Glomerular endothelial cell (primary cell): ENCODE results near the gene DEK. TPM values are rescaled to one million over a fixed set of nuclear protein-coding genes. Genes with fewer than 3 reads are reported as not detected.
"Not testable (repeated sequence)": the region's sequence is repeated elsewhere in the genome, so short reads cannot be mapped to it uniquely, and the experiment has no call there.

Experiments used
- DNase-seq: peaks from one replicate; pipeline ENCODE4 v3.0.0-alpha.2; 2011; ENCODE audit warnings: low read depth, low spot score; ENCODE audit errors: extremely low read depth
- total RNA-seq: library from RNA; depleted of rRNA; stranded (reverse); fragments of >200 nt; gene quantifications from 2 replicates; pipeline ENCODE4 v1.2.3, GENCODE V29; 2015

DEK gene
- total RNA-seq, 1 donor from 2014 or later, result 78.8 TPM

DNA sequence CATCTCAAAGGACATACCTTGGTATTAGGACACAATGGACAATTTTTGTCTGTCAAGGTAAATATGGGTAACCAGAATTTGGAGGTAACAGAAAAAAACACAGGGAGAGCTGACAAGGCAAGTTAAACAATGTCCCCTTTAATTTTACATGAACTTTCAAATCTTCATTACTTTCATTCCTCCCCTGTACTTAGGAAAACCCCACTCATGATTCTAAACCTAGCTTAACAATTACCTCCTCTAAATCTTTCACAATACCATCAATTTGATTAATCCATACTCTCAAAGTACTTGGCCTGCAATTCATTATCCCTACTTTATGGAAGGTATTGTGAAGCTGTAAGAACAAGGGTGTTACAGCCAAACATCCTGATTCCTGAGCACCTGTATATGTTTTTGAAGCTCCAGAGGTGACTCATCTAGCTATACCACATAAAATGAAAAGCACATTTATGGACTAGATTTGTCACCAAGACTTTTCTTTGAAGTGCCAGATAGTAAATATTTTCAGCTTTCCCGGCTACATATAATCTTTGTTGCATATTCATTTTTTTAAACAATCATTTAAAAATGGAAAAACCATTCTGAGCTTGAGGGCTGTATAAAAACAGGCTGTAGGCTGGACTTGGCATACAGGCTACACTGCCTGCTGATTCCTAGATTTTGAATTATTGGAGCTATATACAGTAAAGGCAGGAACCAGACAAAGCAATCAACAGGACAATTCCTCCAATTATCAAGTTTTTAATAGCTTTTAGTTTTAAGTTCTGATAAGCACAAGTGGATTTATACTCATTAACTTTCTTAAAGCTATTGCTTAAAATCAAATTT is 22.9 kb downstream of the DEK start:
- no peak for DNase-seq

DNA sequence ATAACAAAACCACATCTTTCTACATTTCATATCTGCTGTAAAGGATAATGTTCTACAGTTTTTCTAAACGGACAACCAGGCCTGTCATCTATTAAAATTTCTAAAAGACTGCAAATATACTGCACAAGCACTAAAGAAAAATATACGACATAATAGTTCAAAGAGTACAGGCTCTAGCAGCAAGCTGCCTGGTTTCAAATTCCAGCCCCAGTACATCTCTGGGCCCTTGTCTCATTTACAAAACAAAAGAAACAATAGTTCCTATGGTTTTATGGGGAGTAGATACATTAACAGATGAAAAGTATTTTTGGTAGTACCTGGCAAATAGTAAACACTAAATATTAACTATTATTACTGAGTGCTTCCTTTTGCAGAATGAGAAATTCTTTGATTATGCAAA is 24.1 kb downstream of the DEK start:
- no peak for DNase-seq

DNA sequence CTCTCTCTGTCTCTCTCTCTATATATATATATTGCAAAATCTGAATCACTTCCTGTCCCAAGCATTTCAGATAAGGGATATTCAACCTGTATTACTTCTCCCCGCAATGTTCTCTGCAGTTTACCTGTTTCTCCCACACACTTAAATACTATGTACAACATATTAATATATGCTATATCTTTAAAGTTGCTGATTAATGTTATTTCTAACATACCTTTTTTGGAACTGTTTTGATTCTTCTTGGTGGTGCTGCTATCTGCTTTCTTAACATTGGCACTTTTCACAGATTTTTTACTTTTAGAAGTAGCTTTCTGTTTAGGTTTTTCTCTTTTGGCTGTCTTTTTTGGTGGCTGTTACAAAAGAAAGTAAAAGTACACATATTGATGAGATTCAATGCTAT is 27.2 kb downstream of the DEK start:
- no peak for DNase-seq

DNA sequence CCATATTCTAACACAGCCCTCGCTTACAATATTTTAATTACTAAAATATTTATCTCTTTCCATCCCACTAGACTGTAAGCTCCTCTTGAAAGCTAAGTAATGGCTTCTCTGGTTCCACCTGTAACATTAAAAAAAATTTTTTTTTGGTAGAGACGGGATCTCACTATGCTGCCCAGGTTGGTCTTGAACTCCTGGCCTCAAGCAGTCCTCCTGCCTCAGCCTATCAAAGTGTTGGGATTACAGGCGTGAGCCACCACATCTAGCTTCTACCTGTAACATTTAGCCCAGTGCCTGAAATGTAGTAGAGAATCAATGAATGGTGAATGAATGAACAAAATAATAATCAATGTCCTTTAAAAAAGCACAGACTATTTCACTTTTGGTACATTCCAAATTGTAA is 28.8 kb downstream of the DEK start:
- DNase-seq, result no peak

- DNase-seq, result no peak
Observed at GRCh38 chr6:18234564-18234963, 29.8 kb downstream of the DEK start.

DNA sequence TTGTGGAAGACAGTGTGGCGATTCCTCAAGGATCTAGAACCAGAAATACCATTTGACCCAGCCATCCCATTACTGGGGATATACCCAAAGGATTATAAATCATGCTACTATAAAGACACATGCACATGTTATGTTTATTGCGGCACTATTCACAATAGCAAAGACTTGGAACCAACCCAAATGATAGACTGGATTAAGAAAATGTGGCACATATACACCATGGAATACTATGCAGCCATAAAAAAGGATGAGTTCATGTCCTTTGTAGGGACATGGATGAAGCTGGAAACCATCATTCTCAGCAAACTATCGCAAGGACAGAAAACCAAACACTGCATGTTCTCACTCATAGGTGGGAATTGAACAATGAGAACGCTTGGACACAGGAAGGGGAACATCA is 30.6 kb downstream of the DEK start:
- DNase-seq, result not testable (repeated sequence)

GRCh38 chr6:18231856-18232255 is 32.5 kb downstream of the DEK start:
- not testable (repeated sequence) for DNase-seq

GRCh38 chr6:18228590-18228989 is 35.7 kb downstream of the DEK start:
- DNase-seq, result not testable (repeated sequence)

- not testable (repeated sequence) for DNase-seq
Observed at GRCh38 chr6:18227166-18227565, 37.2 kb downstream of the DEK start.

DNA sequence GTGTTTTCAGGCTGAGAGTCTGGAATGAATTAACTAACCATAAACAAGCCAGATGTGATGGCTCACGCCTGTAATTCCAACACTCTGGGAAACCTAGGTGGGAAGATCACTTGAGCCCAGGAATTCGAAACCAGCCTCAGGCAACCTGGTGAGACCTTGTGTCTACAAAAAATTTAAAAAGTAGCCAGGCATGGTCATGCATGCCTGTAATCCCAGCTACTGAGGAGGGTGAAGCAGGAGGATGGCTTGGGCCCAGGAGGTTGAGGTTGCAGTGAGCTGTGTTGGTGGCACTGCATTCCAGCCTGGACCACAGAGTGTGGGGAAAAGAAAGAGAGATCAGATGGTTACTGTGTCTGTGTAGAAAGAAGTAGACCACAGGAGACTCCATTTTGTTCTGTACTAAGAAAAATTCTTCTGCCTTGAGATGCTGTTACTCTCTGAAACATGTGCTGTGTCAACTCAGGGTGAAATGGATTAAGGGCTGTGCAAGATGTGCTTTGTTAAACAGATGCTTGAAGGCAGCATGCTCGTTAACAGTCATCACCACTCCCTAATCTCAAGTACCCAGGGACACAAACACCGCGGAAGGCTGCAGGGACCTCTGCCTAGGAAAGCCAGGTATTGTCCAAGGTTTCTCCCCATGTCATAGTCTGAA is 37.8 kb downstream of the DEK start:
- not testable (repeated sequence) for DNase-seq

DNA sequence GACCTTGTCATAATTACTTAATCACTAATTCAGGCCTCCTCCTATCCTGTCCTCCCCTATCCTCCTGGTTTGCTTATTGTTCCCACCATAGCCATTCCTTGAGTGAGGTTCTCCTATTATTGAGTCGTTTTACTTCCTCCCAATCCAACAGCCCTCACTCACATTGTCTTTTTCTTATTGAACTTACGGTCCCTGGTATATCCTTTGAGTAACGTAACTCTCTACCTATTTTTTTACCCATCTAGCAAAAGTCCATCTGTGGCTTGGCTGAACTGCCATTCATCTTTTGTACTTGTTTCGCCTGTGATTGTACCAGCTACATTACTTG is 43.1 kb downstream of the DEK start:
- no peak for DNase-seq

DNA sequence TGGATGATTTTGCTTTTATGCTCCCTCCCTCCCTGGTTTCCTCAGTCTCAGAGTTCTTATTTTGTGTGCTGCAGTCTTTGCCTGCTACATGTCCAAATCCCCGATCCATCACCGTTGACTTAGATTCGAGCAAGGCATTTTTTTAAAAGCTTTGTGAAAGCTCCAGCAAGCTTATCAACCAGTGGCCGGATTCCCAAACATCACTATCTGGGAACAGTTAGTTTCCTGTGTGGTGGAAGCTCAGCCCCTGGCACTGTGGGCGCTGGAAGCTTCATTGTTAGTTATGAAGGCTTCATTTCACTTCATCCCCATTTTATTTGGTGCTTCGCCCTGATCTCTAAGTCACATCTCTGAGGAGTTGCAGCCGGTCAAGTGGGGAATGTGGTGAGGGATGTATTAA is 44.7 kb downstream of the DEK start:
- DNase-seq, result no peak

GRCh38 chr6:18218233-18218632 is 46.1 kb downstream of the DEK start:
- no peak for DNase-seq

DNA sequence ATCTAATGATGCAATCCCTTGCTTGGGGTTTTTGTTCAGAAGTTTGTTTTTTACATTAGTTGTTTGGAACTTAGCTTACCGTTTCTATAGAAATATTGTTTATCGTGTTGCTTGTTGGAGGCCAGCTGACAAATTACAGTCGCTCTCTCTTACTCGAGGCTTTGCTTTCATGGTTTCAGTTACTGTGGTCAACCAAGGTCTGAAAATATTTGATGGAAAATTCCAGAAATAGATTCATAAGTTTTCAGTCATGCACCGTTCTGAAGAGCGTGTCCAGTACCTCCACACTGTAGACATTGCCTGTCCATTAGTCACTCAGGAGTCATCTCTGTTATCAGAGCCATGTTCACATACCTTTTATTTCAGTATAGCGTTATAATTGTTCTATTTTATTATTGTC is 47.9 kb downstream of the DEK start:
- no peak for DNase-seq

GRCh38 chr6:18215436-18215835 is 48.9 kb downstream of the DEK start:
- DNase-seq, result no peak

DNA sequence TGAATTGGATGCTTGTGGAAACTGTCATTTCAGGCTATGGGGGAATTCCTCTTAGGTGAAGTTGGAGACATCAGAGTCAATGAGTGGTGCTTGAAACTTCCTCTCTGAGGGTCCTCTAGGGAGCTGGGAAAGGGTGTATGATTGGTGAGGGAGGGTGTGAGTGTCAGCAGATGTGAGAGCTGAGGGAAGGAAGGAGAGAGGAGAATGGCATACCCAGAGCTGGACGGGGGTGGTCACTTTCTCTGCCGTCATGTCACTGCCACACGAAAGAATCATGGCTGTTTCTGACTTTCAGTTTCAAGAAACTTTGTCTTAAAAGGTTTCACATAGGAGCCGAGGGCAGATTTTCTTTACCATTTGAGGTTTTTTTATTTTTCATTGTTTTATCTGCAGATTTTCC is 50.3 kb downstream of the DEK start:
- DNase-seq, result no peak

DNA sequence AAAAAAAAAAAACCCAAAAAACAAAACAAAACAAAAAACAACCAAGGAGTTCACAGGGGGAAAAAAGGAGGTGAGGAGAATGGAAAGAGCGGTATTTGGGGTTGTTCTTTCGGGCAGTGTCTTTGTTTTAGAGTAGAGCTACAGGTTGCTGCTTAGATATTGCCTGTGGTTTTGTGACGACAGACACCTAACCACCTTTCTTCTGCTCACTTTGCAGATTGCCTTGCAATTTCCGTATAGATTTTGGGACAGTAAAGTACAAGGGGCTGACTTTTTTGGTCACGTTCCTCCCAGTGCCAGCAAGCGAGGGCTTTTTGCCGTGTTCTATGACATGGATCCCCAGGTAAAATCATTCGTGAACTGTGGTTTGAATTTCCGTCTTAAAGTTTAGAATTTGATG is 50.9 kb downstream of the DEK start:
- no peak for DNase-seq

GRCh38 chr6:18212231-18212630 is 52.1 kb downstream of the DEK start:
- DNase-seq, result no peak

GRCh38 chr6:18211338-18211737 is 53.0 kb downstream of the DEK start:
- DNase-seq, result no peak

DNA sequence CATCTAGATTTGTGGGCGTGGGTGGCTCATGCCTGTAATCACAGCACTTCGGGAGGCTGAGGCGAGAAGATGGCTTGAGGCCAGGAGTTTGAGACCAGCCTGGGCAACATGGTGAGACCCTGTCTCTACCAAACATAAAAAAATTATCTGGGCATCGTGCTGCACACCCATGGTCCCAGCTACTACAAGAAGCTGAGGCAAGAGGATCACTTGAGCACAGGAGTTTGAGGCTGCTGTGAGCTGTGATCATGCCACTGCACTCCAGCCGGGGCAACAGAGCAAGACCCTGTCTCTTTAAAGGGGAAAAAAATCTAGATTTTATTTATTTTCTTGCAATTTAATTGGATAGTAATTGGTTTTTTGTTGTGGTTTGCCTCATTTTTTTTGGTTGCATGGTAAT is 53.6 kb downstream of the DEK start:
- DNase-seq, result no peak

- no peak for DNase-seq
Observed at GRCh38 chr6:18209539-18210197, 54.7 kb downstream of the DEK start.

- DNase-seq, result not testable (repeated sequence)
Observed at GRCh38 chr6:18208778-18209177, 55.6 kb downstream of the DEK start.
